Measurements from ENCODE around the gene NDUFS6. TPM values are rescaled to one million over a fixed set of nuclear protein-coding genes. Genes with fewer than 3 reads are reported as not detected.

NDUFS6 gene
- polyA plus RNA-seq, 1 donor from 2014 or later: 72.0 TPM

DNA sequence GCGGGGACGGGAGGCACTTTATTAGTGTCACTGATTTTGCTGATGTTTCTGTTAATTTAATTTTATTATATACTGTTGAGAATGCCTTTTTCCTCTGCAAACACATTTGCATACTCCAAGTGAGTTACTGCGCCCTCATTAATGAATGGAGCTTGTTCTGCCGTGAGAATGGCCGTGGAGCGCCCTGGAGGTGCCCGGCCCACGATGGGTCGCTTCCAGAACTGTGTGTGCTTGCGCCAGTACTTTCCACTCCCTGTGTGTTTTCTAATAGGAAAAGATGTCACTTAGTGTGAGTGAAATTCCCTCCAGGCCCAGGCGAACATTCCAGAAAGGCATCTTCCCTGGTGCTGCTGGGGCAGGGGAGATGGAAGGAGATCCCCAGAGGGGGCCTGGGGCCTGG is 30.1 kb downstream of the NDUFS6 start:
- Histone ChIP-seq H3K4me3 (ENCODE audit: low read length) (no peak overlapping the region), H3K9me3 (ENCODE audit: low read length) (no peaks in the 10 kb centered on the region), H3K27ac (ENCODE audit: low read length) (no peak overlapping the region), H2AFZ (ENCODE audit: low read depth, low read length) (no peak overlapping the region), H3K9ac (ENCODE audit: low read length) (no peak overlapping the region), H4K20me1 (ENCODE audit: insufficient read depth) (no peaks in the 10 kb centered on the region), H3K4me2 (ENCODE audit: low read length) (no peak overlapping the region), H3F3A (ENCODE audit: insufficient read depth, low read length, poor library complexity, severe bottlenecking) (no peaks in the 10 kb centered on the region), H3K79me2 (replicated peaks; ENCODE audit: insufficient read depth, low read length) (no peaks in the 10 kb centered on the region), H3K36me3 (ENCODE audit: insufficient read depth, low read length) (no peaks in the 10 kb centered on the region), H3K27me3 (ENCODE audit: insufficient read depth, low read depth, low read length) (no peaks in the 10 kb centered on the region), H3K9me2 (ENCODE audit: insufficient read depth, low read length) (no peaks in the 10 kb centered on the region)
- TF ChIP-seq, protein P1, sequence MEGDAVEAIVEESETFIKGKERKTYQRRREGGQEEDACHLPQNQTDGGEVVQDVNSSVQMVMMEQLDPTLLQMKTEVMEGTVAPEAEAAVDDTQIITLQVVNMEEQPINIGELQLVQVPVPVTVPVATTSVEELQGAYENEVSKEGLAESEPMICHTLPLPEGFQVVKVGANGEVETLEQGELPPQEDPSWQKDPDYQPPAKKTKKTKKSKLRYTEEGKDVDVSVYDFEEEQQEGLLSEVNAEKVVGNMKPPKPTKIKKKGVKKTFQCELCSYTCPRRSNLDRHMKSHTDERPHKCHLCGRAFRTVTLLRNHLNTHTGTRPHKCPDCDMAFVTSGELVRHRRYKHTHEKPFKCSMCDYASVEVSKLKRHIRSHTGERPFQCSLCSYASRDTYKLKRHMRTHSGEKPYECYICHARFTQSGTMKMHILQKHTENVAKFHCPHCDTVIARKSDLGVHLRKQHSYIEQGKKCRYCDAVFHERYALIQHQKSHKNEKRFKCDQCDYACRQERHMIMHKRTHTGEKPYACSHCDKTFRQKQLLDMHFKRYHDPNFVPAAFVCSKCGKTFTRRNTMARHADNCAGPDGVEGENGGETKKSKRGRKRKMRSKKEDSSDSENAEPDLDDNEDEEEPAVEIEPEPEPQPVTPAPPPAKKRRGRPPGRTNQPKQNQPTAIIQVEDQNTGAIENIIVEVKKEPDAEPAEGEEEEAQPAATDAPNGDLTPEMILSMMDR (IDR thresholded peaks at IDR 0.05; ENCODE audit: poor library complexity, severe bottlenecking): no peak
- TF ChIP-seq, protein P2, sequence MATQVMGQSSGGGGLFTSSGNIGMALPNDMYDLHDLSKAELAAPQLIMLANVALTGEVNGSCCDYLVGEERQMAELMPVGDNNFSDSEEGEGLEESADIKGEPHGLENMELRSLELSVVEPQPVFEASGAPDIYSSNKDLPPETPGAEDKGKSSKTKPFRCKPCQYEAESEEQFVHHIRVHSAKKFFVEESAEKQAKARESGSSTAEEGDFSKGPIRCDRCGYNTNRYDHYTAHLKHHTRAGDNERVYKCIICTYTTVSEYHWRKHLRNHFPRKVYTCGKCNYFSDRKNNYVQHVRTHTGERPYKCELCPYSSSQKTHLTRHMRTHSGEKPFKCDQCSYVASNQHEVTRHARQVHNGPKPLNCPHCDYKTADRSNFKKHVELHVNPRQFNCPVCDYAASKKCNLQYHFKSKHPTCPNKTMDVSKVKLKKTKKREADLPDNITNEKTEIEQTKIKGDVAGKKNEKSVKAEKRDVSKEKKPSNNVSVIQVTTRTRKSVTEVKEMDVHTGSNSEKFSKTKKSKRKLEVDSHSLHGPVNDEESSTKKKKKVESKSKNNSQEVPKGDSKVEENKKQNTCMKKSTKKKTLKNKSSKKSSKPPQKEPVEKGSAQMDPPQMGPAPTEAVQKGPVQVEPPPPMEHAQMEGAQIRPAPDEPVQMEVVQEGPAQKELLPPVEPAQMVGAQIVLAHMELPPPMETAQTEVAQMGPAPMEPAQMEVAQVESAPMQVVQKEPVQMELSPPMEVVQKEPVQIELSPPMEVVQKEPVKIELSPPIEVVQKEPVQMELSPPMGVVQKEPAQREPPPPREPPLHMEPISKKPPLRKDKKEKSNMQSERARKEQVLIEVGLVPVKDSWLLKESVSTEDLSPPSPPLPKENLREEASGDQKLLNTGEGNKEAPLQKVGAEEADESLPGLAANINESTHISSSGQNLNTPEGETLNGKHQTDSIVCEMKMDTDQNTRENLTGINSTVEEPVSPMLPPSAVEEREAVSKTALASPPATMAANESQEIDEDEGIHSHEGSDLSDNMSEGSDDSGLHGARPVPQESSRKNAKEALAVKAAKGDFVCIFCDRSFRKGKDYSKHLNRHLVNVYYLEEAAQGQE (IDR thresholded peaks at IDR 0.05; ENCODE audit: borderline replicate concordance): no peak
- no peak for TF ChIP-seq MXI1 (conservative IDR thresholded peaks at IDR 0.05; ENCODE audit: poor library complexity, severe bottlenecking)
- TF ChIP-seq EP300 (conservative IDR thresholded peaks at IDR 0.05; ENCODE audit: poor library complexity, severe bottlenecking): no peak
- no peak for TF ChIP-seq RAD21 (conservative IDR thresholded peaks at IDR 0.05)
- no peak for TF ChIP-seq POLR2AphosphoS5 (IDR thresholded peaks at IDR 0.05)
- TF ChIP-seq SMC3 (conservative IDR thresholded peaks at IDR 0.05; ENCODE audit: poor library complexity): no peak
- no peak for TF ChIP-seq TAF1 (IDR thresholded peaks at IDR 0.05; ENCODE audit: low read depth)
- TF ChIP-seq EZH2 (IDR thresholded peaks at IDR 0.05; ENCODE audit: borderline replicate concordance, insufficient read depth, low read length, poor library complexity, severe bottlenecking): no peak

DNA sequence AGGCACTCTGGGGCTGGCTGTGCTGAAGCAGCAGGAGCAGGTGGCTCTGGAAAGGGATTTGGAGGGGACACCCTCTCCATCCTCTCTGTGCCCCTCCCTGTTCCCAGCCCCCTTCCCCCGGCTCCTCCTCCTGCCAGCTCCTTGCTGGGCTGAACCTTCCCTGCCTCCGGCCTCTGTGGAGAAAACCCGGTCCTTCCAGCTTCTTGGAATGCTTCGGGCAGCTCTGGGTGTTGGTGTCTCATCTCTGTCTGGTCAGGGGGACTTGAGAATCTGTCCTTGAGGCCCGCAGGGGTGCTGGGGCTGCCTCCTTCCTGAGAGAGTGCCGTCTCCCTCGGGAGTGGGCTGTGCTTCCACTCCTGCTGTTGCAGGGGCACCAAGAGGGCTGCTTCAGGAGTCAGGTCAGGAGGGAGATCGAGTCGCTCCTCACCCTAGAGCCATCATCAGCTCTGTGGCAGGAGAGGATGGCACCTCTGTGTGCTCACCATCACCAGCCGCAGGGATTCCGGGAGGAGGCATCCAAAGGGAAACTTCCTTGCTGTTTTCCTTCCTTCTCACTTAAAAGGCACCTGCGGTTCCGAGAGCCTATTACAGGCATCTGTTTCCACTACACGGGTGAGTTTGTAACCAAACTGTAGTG is 30.6 kb downstream of the NDUFS6 start:
- TF ChIP-seq RAD21 (conservative IDR thresholded peaks at IDR 0.05) (no peak), TAF1 (IDR thresholded peaks at IDR 0.05; ENCODE audit: low read depth) (no peak), POLR2AphosphoS5 (IDR thresholded peaks at IDR 0.05) (no peak), SMC3 (conservative IDR thresholded peaks at IDR 0.05; ENCODE audit: poor library complexity) (no peak), EZH2 (IDR thresholded peaks at IDR 0.05; ENCODE audit: borderline replicate concordance, insufficient read depth, low read length, poor library complexity, severe bottlenecking) (no peak), MXI1 (conservative IDR thresholded peaks at IDR 0.05; ENCODE audit: poor library complexity, severe bottlenecking) (no peak), EP300 (conservative IDR thresholded peaks at IDR 0.05; ENCODE audit: poor library complexity, severe bottlenecking) (no peak)
- TF ChIP-seq, protein P2 (IDR thresholded peaks at IDR 0.05; ENCODE audit: borderline replicate concordance): no peak
- no peak overlapping the region for H2AFZ ChIP-seq (ENCODE audit: low read depth, low read length)
- H3K9ac ChIP-seq (ENCODE audit: low read length): no peak overlapping the region
- no peak overlapping the region for H3K4me3 ChIP-seq (ENCODE audit: low read length)
- no peak overlapping the region for H3K4me2 ChIP-seq (ENCODE audit: low read length)
- no peaks in the 10 kb centered on the region for H3F3A ChIP-seq (ENCODE audit: insufficient read depth, low read length, poor library complexity, severe bottlenecking)
- no peaks in the 10 kb centered on the region for H3K27me3 ChIP-seq (ENCODE audit: insufficient read depth, low read depth, low read length)
- H3K27ac ChIP-seq (ENCODE audit: low read length): no peak overlapping the region
- no peaks in the 10 kb centered on the region for H3K9me3 ChIP-seq (ENCODE audit: low read length)
- no peaks in the 10 kb centered on the region for H3K36me3 ChIP-seq (ENCODE audit: insufficient read depth, low read length)
- H4K20me1 ChIP-seq (ENCODE audit: insufficient read depth): no peaks in the 10 kb centered on the region
- H3K79me2 ChIP-seq (replicated peaks; ENCODE audit: insufficient read depth, low read length): no peaks in the 10 kb centered on the region
- no peaks in the 10 kb centered on the region for H3K9me2 ChIP-seq (ENCODE audit: insufficient read depth, low read length)

Measured in neural cell (in vitro differentiated cells).